K562 (cell line): ENCODE data around the gene KDM2A. TPM values are rescaled to one million over a fixed set of nuclear protein-coding genes. Genes with fewer than 3 reads are reported as not detected.
A peak's percentile ranks its signal among the peaks of the same experiment; 100 is the strongest.

Experiments used
- FOXM1 ChIP-seq, 2 experiments: fragments of 450-650 bp in 1 of 2; sonication (generic) in 1 of 2; formaldehyde crosslinking in 1 of 2; IDR thresholded peaks; 2 replicates each; pipeline versions ENCODE4 v1.6.1 to v1.9.0; 2017 to 2022; ENCODE audit warnings: low read depth in 2 of 2, mild to moderate bottlenecking in 2 of 2, missing genetic modification reagents in 1 of 2, moderate library complexity in 1 of 2
- HDAC6 ChIP-seq: IDR thresholded peaks from 2 replicates; pipeline ENCODE4 v1.6.1; 2012; ENCODE audit warnings: low read depth, mild to moderate bottlenecking, control low read depth, inconsistent platforms, low read length, moderate library complexity
- ILF3 ChIP-seq: fragments of 450-650 bp; IDR thresholded peaks from 2 replicates; pipeline ENCODE4 v1.6.1; 2018; ENCODE audit warnings: antibody characterized with exemption, mild to moderate bottlenecking, moderate library complexity, borderline replicate concordance
- KDM5B ChIP-seq: fragments of 200-600 bp; sonication (generic); IDR thresholded peaks from 2 replicates; pipeline ENCODE4 v1.6.1; 2012; ENCODE audit warnings: low read depth, mild to moderate bottlenecking, moderate library complexity, low read length, control low read depth, inconsistent platforms; ENCODE audit not compliant: insufficient replicate concordance
- MAFF ChIP-seq: IDR thresholded peaks from 2 replicates; pipeline ENCODE4 v1.6.1; 2012; ENCODE audit warnings: low read length, improper control_type of control experiment
- POLR2A ChIP-seq: fragments of 450-650 bp; conservative IDR thresholded peaks from 2 replicates; pipeline ENCODE4 v1.6.1; 2016
- POLR3A ChIP-seq: IDR thresholded peaks from 2 replicates; pipeline ENCODE4 v1.6.1; 2011; ENCODE audit warnings: borderline replicate concordance, mild to moderate bottlenecking, moderate library complexity; ENCODE audit not compliant: insufficient read length, insufficient read depth; ENCODE audit errors: extremely low read depth
- RCOR1 ChIP-seq, 2 experiments: IDR thresholded peaks; 2 replicates each; pipeline ENCODE4 v1.6.1; 2012; ENCODE audit warnings: low read depth in 2 of 2, low read length in 2 of 2, borderline replicate concordance in 1 of 2, improper control_type of control experiment in 1 of 2
- RHOXF2B ChIP-seq: fragments of 250-450 bp; sonication (Bioruptor Pico); conservative IDR thresholded peaks from 2 replicates; pipeline ENCODE4 v1.5.1; 2021
- SETDB1 ChIP-seq: IDR thresholded peaks from one replicate; pipeline ENCODE4 v1.6.1; 2012; ENCODE audit warnings: low read length, control low read depth, inconsistent platforms
- SMARCA5 ChIP-seq: fragments of 450-650 bp; IDR thresholded peaks from 2 replicates; pipeline ENCODE4 v1.6.1; 2016
- TEAD1 ChIP-seq, 2 experiments: fragments of 450-650 bp in 1 of 2; sonication (generic) in 1 of 2; formaldehyde crosslinking; IDR thresholded peaks; 2 replicates each; pipeline versions ENCODE4 v1.4.0 to v1.8.0; 2020 to 2022; ENCODE audit warnings: mild to moderate bottlenecking in 2 of 2, missing genetic modification reagents in 1 of 2
- XRCC5 ChIP-seq: fragments of 200-400 bp; formaldehyde crosslinking; IDR thresholded peaks from 2 replicates; pipeline ENCODE4 v1.6.1; 2017; ENCODE audit warnings: low read depth, mild to moderate bottlenecking, low read length
- ZNF121 ChIP-seq: sonication (generic); formaldehyde crosslinking; conservative IDR thresholded peaks from 2 replicates; pipeline ENCODE4 v1.8.0; 2022; ENCODE audit warnings: missing genetic modification reagents
- ZNF124 ChIP-seq: sonication (generic); formaldehyde crosslinking; IDR thresholded peaks from 2 replicates; pipeline ENCODE4 v1.8.1; 2022; ENCODE audit warnings: missing genetic modification reagents
- ZNF143 ChIP-seq: sonication (generic); formaldehyde crosslinking; IDR thresholded peaks from 2 replicates; pipeline ENCODE4 v1.9.0; 2022; ENCODE audit warnings: mild to moderate bottlenecking, missing genetic modification reagents
- ZNF263 ChIP-seq: sonication (generic); formaldehyde crosslinking; IDR thresholded peaks from 2 replicates; pipeline ENCODE4 v1.8.0; 2022; ENCODE audit warnings: mild to moderate bottlenecking, missing genetic modification reagents, borderline replicate concordance
- ZNF75A ChIP-seq: fragments of 450-650 bp; formaldehyde crosslinking; IDR thresholded peaks from 2 replicates; pipeline ENCODE4 v1.4.0; 2020; ENCODE audit warnings: mild to moderate bottlenecking
- ZNF79 ChIP-seq: fragments of 250-450 bp; sonication (Bioruptor Pico); IDR thresholded peaks from 2 replicates; pipeline ENCODE4 v1.4.0; 2020; ENCODE audit warnings: low read depth, mild to moderate bottlenecking, moderate library complexity
- polyA plus RNA-seq, 8 experiments: library from polyadenylated mRNA; depleted of rRNA in 4 of 8; stranded (reverse) in 5 of 8; unstranded in 3 of 8; fragments of >200 nt; fragmentation: Nextera tagmentation in 2 of 8; fragmentation: Illumina TruSeq in 1 of 8; extraction: Ambion mirVana in 2 of 8; extraction: Trizol in 1 of 8; gene quantifications; 2 replicates each; pipeline versions ENCODE4 v1.2.1 to v1.2.3, GENCODE V29; 2011 to 2014; ENCODE audit warnings: inconsistent platforms in 1 of 8, missing spikeins in 1 of 8
- total RNA-seq, 7 experiments: library from RNA; depleted of rRNA in 6 of 7; stranded (reverse); fragments of >200 nt in 6 of 7; fragmentation: Illumina TruSeq in 2 of 7; extraction: Trizol in 2 of 7; gene quantifications; 2 replicates each; pipeline versions ENCODE4 v1.2.1 to v1.2.3, GENCODE V29; 2011 to 2021; ENCODE audit warnings: low replicate concordance in 1 of 7
- TF ChIP-seq, protein P1 (sequence below): fragments of 450-650 bp; formaldehyde crosslinking; IDR thresholded peaks from 2 replicates; pipeline ENCODE4 v1.4.0; 2020; ENCODE audit warnings: mild to moderate bottlenecking, moderate library complexity
- TF ChIP-seq, protein P2 (sequence below): fragments of 200-800 bp; sonication (Bioruptor generic); IDR thresholded peaks from 2 replicates; pipeline ENCODE4 v1.6.1; 2017; ENCODE audit warnings: missing genetic modification characterization, missing compliant biosample characterization
- TF ChIP-seq, protein P3 (sequence below): fragments of 450-650 bp; IDR thresholded peaks from 2 replicates; pipeline ENCODE4 v1.6.1; 2016; ENCODE audit warnings: borderline replicate concordance
- TF ChIP-seq, protein P4 (sequence below): sonication (generic); formaldehyde crosslinking; IDR thresholded peaks from 2 replicates; pipeline ENCODE4 v1.8.0; 2022; ENCODE audit warnings: missing genetic modification reagents, mild to moderate bottlenecking, moderate library complexity, borderline replicate concordance

KDM2A gene
- total and polyA plus RNA-seq, 9 of the 15 experiments (the other 6 are each of a cell fraction or from before 2014, with no cell fraction given): 5.0 to 39.3 (median 21.3) TPM

DNA sequence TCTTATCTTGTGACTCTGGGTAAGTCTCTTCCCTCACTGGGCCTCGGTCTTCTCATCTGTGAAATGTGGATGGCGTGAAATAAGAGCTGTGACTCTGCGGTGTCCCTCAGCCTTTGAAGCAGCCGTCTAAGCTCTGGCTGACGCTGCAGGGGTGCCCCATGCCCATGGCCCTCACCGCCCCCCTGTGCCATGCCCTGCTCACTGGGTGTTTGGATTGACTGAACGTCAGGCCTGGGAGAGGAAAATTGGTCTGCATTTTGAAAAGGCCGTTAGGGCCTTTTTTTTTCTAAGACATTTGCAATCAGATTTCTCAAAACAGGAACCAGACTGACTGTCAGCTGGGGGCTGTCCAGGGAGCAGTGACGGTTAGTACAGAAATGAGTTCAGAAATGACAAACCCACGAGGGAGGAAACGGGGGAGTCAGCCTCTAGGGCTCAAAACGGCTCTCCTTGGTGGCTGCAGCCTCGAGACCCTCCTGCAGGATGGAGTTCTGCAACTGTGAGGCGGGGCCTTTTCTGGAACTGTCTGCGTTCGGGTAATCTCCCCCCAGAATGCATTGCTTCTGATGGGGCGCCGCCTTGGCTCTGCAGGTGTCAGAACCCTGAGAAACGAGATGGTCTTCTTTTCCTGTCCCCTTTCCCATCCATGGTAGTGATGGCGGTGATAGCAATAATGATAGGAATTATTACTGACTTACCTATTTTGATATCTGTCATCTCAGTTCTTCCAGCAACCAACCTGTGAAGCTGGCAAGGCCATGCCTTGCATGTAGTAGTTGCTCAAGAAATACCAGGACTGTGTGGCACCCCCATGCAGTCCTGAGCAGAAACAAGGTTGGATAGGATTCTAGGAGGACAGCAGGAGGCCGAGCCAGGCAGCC lies 149.3 kb downstream of the KDM2A start (continued):
- TF ChIP-seq POLR3A: no peak
- TF ChIP-seq ILF3: no peak
- TF ChIP-seq, protein P1, sequence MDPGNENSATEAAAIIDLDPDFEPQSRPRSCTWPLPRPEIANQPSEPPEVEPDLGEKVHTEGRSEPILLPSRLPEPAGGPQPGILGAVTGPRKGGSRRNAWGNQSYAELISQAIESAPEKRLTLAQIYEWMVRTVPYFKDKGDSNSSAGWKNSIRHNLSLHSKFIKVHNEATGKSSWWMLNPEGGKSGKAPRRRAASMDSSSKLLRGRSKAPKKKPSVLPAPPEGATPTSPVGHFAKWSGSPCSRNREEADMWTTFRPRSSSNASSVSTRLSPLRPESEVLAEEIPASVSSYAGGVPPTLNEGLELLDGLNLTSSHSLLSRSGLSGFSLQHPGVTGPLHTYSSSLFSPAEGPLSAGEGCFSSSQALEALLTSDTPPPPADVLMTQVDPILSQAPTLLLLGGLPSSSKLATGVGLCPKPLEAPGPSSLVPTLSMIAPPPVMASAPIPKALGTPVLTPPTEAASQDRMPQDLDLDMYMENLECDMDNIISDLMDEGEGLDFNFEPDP (CRISPR knock-in tag): no peak
- no peak for TF ChIP-seq ZNF124 (CRISPR knock-in tag)
- TF ChIP-seq, protein P2, sequence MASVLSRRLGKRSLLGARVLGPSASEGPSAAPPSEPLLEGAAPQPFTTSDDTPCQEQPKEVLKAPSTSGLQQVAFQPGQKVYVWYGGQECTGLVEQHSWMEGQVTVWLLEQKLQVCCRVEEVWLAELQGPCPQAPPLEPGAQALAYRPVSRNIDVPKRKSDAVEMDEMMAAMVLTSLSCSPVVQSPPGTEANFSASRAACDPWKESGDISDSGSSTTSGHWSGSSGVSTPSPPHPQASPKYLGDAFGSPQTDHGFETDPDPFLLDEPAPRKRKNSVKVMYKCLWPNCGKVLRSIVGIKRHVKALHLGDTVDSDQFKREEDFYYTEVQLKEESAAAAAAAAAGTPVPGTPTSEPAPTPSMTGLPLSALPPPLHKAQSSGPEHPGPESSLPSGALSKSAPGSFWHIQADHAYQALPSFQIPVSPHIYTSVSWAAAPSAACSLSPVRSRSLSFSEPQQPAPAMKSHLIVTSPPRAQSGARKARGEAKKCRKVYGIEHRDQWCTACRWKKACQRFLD (CRISPR knock-in tag): no peak
- no peak for TF ChIP-seq SMARCA5
- peak; percentile 53; the same call in 1 of the 2 replicates for TF ChIP-seq ZNF143 (CRISPR knock-in tag)
- TF ChIP-seq MAFF: no peak
- TF ChIP-seq ZNF79 (CRISPR knock-in tag): no peak
- TF ChIP-seq FOXM1 (IDR thresholded peaks at IDR 0.05; ENCODE audit: low read depth): no peak
- no peak for TF ChIP-seq FOXM1 (CRISPR knock-in tag; IDR thresholded peaks at IDR 0.05; ENCODE audit: low read depth)
- no peak for TF ChIP-seq ZNF263
- no peak for TF ChIP-seq KDM5B
- no peak for TF ChIP-seq ZNF75A (CRISPR knock-in tag)
- TF ChIP-seq ZNF121 (CRISPR knock-in tag): no peak
- TF ChIP-seq HDAC6: no peak
- TF ChIP-seq, protein P3, sequence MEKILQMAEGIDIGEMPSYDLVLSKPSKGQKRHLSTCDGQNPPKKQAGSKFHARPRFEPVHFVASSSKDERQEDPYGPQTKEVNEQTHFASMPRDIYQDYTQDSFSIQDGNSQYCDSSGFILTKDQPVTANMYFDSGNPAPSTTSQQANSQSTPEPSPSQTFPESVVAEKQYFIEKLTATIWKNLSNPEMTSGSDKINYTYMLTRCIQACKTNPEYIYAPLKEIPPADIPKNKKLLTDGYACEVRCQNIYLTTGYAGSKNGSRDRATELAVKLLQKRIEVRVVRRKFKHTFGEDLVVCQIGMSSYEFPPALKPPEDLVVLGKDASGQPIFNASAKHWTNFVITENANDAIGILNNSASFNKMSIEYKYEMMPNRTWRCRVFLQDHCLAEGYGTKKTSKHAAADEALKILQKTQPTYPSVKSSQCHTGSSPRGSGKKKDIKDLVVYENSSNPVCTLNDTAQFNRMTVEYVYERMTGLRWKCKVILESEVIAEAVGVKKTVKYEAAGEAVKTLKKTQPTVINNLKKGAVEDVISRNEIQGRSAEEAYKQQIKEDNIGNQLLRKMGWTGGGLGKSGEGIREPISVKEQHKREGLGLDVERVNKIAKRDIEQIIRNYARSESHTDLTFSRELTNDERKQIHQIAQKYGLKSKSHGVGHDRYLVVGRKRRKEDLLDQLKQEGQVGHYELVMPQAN: no peak
- no peak for TF ChIP-seq POLR2A
- TF ChIP-seq TEAD1 (CRISPR knock-in tag; IDR thresholded peaks at IDR 0.05): no peak
- no peak for TF ChIP-seq SETDB1
- TF ChIP-seq, protein P4, sequence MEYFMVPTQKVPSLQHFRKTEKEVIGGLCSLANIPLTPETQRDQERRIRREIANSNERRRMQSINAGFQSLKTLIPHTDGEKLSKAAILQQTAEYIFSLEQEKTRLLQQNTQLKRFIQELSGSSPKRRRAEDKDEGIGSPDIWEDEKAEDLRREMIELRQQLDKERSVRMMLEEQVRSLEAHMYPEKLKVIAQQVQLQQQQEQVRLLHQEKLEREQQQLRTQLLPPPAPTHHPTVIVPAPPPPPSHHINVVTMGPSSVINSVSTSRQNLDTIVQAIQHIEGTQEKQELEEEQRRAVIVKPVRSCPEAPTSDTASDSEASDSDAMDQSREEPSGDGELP (CRISPR knock-in tag): peak; percentile 47
- no peak for TF ChIP-seq RHOXF2B
- TF ChIP-seq XRCC5: no peak
- TF ChIP-seq RCOR1 (IDR thresholded peaks at IDR 0.05; ENCODE audit: borderline replicate concordance in 1 of 2, low read depth in 2 of 2, low read length in 2 of 2): no peak
